ENCODE data around the gene NPPA.
"Not testable (repeated sequence)": the region's sequence is repeated elsewhere in the genome, so short reads cannot be mapped to it uniquely, and the experiment has no call there.

NPPA gene

GRCh38 chr1:11847667-11848372, at the start of gene NPPA:
NPPA (minus strand) TSS chr1:11847783; CDS start chr1:11847684, 99 bp downstream.
- no peak for DNase-seq (ENCODE audit: low read depth)

- not testable (repeated sequence) for DNase-seq (ENCODE audit: low read depth)
Measured at GRCh38 chr1:11894501-11894900, 46.9 kb upstream of the NPPA start.

GRCh38 chr1:11893907-11894251, 46.3 kb upstream of the NPPA start:
- peak; percentile 49 for DNase-seq (ENCODE audit: low read depth)

- DNase-seq (ENCODE audit: low read depth): no peak
Measured at GRCh38 chr1:11891433-11892186, 44.0 kb upstream of the NPPA start.

- DNase-seq (ENCODE audit: low read depth): no peak
Measured at GRCh38 chr1:11888877-11889208, 41.3 kb upstream of the NPPA start.

- no peak for DNase-seq (ENCODE audit: low read depth)
Measured at GRCh38 chr1:11888206-11888876, 40.8 kb upstream of the NPPA start.

- DNase-seq (ENCODE audit: low read depth): no peak
Measured at GRCh38 chr1:11887666-11888007, 40.1 kb upstream of the NPPA start.

- DNase-seq (ENCODE audit: low read depth): no peak
Measured at GRCh38 chr1:11886986-11887665, 39.5 kb upstream of the NPPA start.

GRCh38 chr1:11885916-11886315, 38.3 kb upstream of the NPPA start:
- no peak for DNase-seq (ENCODE audit: low read depth)

- DNase-seq (ENCODE audit: low read depth): no peak
Measured at GRCh38 chr1:11882814-11883538, 35.4 kb upstream of the NPPA start.

- DNase-seq (ENCODE audit: low read depth): no peak
Measured at GRCh38 chr1:11881749-11882441, 34.3 kb upstream of the NPPA start.

GRCh38 chr1:11880911-11881748, 33.5 kb upstream of the NPPA start:
- no peak for DNase-seq (ENCODE audit: low read depth)

- no peak for DNase-seq (ENCODE audit: low read depth)
Measured at GRCh38 chr1:11880181-11880575, 32.6 kb upstream of the NPPA start.

- no peak for DNase-seq (ENCODE audit: low read depth)
Measured at GRCh38 chr1:11879311-11880180, 32.0 kb upstream of the NPPA start.

- no peak for DNase-seq (ENCODE audit: low read depth)
Measured at GRCh38 chr1:11878891-11879190, 31.3 kb upstream of the NPPA start.

- DNase-seq (ENCODE audit: low read depth): no peak
Measured at GRCh38 chr1:11878081-11878890, 30.7 kb upstream of the NPPA start.

- no peak for DNase-seq (ENCODE audit: low read depth)
Measured at GRCh38 chr1:11877074-11877473, 29.5 kb upstream of the NPPA start.

GRCh38 chr1:11875094-11875493, 27.5 kb upstream of the NPPA start:
- DNase-seq (ENCODE audit: low read depth): no peak

- DNase-seq (ENCODE audit: low read depth): no peak
Measured at GRCh38 chr1:11874624-11875023, 27.0 kb upstream of the NPPA start.
